ENCODE data around the gene PCNT. TPM values are rescaled to one million over a fixed set of nuclear protein-coding genes. Genes with fewer than 3 reads are reported as not detected.

The PCNT gene
- polyA plus RNA-seq, 3 donors, result 36.0 to 45.5 (median 40.3) TPM

- DNase-seq, result no peak
These were observed 5.8 kb downstream of the PCNT start for GRCh38 chr21:46329796-46330195.

DNA sequence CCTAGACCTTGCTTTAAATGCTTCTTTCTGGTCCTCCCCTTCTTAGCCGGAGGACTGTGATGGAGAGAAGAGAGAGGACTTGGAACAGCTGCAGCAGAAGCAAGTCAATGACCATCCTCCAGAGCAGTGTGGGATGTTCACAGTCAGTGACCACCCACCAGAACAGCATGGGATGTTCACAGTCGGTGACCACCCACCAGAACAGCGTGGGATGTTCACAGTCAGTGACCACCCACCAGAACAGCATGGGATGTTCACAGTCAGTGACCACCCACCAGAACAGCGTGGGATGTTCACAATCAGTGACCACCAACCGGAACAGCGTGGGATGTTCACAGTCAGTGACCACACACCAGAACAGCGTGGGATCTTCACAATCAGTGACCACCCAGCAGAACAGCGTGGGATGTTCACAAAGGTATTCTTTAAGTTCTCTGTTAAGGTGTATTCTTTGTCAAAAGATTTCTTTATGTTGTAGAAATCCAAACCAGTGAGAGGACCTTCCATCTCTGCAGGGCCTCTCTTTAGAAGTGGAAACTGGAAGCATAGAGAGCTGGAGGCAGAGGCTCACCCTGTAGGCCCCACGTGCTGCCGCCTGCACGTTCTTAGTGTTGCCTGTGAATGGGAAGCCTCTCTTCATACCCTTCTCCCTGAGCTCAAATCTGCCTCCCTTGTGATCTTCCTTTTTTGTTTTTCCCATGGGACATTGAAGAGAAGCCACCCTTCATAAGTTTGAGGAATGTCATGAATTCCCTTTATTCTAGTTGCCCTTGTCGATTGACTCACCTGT lies 10.6 kb downstream of the PCNT start:
- no peak for DNase-seq

- no peak for DNase-seq
These were observed 12.6 kb downstream of the PCNT start for GRCh38 chr21:46336603-46337002.

- no peak for DNase-seq
These were observed 17.0 kb downstream of the PCNT start for GRCh38 chr21:46340998-46341397.

- no peak for DNase-seq
These were observed 20.4 kb downstream of the PCNT start for GRCh38 chr21:46344219-46344915.

- DNase-seq, result no peak
These were observed 21.9 kb downstream of the PCNT start for GRCh38 chr21:46345861-46346260.

- DNase-seq, result no peak
These were observed 22.6 kb downstream of the PCNT start for GRCh38 chr21:46346296-46347202.

DNA sequence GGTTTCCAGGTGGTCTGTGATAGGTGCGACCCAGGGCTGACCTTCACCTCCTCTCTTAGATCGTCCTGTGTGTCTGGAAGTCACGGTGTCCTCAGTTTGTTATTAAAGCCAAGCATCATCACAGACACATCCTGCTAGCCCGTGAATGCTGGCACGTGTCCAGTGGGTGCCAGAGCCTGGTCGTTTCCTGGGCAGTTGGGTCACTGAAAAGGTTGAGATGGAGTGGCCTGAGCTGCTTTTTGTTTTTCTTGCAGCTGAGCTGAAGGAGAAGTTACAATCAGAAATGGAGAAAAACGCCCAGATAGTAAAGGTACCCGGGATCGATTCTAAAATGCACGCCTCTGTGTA lies 23.2 kb downstream of the PCNT start:
- DNase-seq, result no peak

DNA sequence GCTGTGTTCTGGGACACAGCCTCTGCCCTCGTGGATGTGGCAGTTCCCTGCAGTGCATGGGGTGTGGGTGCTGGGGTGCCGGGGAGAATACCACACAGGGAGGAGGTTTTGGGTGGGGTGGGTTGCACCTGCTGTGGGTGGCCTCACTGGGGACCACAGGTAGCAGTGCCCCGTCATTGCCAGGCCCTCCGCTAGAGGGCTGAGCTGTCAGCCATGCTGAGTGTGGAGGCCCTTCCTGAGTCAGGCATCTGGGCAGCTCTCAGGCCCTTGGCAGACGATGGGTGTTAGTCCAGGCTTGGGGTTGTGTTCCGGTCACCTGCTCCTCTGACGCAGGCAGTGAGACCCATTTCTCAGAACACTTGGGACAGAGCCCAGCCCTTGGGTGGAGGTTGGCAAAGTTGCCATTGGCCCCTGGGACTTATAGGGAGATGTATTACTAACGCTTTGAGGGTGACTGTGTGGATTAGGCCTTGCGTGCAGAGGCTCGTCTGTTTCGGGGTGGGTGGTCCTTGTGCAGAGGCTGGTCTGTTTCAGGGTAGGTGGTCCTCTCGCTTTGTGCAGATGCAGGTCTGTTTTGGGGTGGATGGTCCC lies 23.9 kb downstream of the PCNT start:
- no peak for DNase-seq

DNA sequence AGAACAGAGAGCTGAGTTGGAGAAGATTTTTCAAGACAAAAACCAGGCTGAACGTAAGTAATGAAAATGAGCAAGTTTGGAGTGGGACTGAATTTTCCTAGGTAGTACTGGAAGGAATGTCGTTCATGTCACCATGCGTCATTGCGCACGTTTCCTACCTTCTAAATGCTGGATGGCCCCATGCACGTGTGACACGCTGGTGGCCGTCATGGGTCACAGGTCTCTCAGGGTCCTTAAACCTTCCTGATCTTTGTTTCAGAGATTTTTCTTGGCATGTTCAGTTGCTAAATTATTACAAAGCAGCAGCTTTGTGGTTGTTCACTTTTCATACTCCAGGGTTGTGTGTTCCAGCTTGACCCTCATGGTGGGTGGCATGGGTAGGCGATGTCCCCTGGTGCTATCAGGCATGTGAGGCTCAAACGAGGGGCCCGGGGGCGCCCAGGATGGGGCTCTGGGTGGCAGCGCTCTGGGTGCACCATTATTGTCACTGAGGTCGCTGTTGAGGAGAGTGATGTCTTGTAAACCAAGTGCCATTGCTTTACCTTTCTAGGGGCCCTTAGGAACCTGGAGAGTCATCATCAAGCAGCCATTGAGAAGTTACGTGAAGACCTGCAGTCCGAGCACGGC lies 25.3 kb downstream of the PCNT start:
- no peak for DNase-seq

- DNase-seq, result no peak
These were observed 26.6 kb downstream of the PCNT start for GRCh38 chr21:46350571-46350970.

GRCh38 chr21:46350981-46351380 lies 27.0 kb downstream of the PCNT start:
- no peak for DNase-seq

- DNase-seq, result no peak
These were observed 27.7 kb downstream of the PCNT start for GRCh38 chr21:46351476-46352163.

DNA sequence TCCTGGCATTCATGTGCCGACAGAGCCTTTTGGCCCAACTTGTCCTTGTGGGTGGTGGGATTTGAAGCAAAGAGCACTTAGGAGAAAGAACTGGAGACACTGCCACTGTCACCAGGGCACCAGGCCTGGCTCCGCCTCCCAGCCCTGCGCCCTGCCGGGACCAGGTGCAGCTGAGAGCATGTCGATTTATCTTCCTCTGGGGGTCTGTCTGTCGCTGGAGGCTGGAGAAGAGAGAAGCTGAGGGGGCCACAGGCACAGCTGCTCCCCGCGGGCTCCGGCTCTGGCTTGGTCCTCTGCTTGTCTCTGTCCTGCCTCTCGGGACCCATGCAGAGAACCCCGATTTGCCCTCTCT lies 28.2 kb downstream of the PCNT start:
- DNase-seq, result no peak

DNA sequence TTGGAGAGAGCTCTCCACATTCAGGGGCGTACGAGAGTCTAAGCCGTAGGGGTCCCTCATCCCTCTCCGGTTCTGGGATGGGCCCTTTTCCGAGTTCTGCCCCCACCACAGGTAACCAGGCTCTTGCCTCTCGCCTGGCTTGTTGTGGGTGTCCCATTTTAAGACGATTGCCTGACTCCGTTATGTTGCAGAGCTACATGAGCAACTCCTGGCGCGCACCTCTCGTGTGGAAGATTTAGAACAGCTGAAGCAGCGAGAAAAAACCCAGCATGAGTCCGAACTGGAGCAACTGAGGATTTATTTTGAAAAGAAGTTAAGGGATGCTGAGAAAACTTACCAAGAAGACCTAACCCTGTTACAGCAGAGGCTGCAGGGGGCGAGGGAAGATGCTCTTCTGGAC lies 29.0 kb downstream of the PCNT start:
- DNase-seq, result no peak

DNA sequence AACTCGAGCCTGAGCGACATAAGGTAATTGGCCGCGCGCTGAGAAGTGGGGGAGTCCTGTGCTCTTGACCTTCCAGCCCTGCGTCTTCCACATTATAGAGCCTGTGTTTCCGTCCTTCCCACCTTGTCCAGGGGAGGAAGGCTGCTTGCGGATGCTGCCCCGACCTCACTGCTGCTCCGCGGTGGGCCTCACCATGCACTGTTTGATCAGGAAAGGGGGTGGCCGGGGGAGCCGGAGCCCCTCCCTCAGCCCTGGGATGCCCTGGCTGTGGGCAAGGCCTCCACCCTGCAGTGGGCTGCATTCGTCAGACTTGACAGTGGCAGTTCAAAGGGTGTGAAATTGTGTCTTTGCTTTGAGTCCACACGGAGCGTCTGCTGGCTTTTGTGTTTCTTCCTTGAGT lies 30.1 kb downstream of the PCNT start:
- DNase-seq, result no peak

DNA sequence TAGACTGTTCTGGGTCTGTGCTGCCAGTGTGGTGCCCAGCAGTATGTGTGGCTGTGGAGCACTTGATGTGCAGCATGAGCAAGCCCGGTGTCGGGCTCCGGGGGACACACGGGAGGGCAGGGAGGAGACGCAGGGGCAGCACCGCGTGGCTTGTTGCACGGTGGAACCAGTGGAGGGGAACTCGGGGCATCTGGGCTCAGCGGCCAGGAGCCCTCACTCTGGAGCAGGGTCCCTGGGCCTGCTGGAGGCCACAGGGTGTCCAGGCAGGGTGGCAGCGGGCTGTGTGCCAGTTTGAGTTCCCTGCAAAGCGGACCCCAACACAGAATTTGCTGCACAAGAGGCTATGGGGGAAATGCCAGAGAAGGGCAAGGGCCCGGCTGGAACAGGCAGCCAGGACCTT lies 30.6 kb downstream of the PCNT start:
- DNase-seq, result no peak

DNA sequence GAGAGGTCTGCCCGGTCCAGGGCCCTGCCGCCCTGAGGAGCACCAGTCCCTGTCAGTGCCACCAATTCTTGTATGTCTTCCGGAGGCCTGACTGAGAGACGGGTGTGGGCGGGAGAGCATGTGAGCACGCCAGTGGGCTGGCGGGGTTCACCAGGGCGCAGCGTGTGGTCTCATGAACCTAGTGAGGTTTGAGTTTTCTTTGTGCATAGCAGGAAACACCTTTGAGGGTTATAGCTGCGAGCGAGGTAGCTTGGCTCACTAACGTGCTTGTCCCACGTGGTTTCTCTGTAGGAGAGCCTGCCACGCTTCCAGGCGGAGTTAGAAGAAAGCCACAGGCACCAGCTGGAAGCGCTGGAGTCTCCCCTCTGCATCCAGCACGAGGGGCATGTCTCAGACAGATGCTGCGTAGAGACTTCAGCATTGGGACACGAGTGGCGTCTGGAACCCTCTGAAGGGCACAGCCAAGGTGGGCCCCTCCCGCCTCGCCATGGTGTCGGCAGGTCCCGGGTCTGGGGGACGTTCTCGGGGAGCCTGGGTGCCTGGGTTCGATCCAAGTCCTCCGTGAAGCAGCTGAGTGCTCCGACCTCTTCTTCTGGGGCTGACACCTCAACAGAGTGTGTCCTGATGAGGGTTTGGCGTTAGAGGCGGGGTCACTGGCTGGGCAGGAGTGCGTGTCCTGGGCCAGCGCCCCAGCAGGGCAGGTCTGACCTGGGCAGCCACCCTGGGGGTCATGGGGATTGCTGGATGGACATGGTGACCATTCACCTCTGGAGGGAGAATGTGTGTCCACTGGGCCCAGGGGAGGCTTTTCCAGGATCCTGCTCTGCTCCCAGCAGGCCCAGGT lies 31.4 kb downstream of the PCNT start:
- DNase-seq, result no peak

GRCh38 chr21:46356005-46356338 lies 32.0 kb downstream of the PCNT start:
- no peak for DNase-seq

Data from renal pelvis (tissue), 4 donors.